ENCODE results near the gene RIN3. TPM values are rescaled to one million over a fixed set of nuclear protein-coding genes. Genes with fewer than 3 reads are reported as not detected.

The RIN3 gene
- total and polyA plus RNA-seq, 4 donors: 5.0 to 15.6 (median 9.0) TPM

- no peak overlapping the region for H3K27ac ChIP-seq (ENCODE audit: low read depth in 1 of 2, low read length in 2 of 2)
- H3K9me3 ChIP-seq (ENCODE audit: control insufficient read depth in 4 of 4, low read length in 3 of 4): no peaks in the 10 kb centered on the region
Observed at GRCh38 chr14:92564344-92565039, 50.9 kb downstream of the RIN3 start.

GRCh38 chr14:92565040-92565717, 51.6 kb downstream of the RIN3 start:
- no peak for DNase-seq (ENCODE audit: low spot score)
- no peak overlapping the region for H3K9ac ChIP-seq (ENCODE audit: low read depth in 1 of 2, low read length in 2 of 2)
- no peaks in the 10 kb centered on the region for H3K27me3 ChIP-seq (ENCODE audit: control insufficient read depth in 4 of 4, insufficient read depth in 4 of 4, low read length in 3 of 4)
- H3K4me1 ChIP-seq (ENCODE audit: control insufficient read depth in 4 of 4, insufficient read depth in 4 of 4, low read length in 3 of 4): peaks cover 0 to 3% (median 0%) of the 10 kb centered on the region in 4 donors
- no peak overlapping the region for H3K27ac ChIP-seq (ENCODE audit: low read depth in 1 of 2, low read length in 2 of 2)
- H3K36me3 ChIP-seq (ENCODE audit: control insufficient read depth in 4 of 4, insufficient read depth in 3 of 4, low read depth in 1 of 4, low read length in 3 of 4): peaks cover 0 to 26% (median 11%) of the 10 kb centered on the region in 4 donors
- H3K4me3 ChIP-seq (ENCODE audit: low read depth in 1 of 3, low read length in 3 of 3): no peak overlapping the region
- TF ChIP-seq RXRA (IDR thresholded peaks at IDR 0.05): no peak
- no peak for TF ChIP-seq FOXA2 (IDR thresholded peaks at IDR 0.05)
- TF ChIP-seq, protein P1, sequence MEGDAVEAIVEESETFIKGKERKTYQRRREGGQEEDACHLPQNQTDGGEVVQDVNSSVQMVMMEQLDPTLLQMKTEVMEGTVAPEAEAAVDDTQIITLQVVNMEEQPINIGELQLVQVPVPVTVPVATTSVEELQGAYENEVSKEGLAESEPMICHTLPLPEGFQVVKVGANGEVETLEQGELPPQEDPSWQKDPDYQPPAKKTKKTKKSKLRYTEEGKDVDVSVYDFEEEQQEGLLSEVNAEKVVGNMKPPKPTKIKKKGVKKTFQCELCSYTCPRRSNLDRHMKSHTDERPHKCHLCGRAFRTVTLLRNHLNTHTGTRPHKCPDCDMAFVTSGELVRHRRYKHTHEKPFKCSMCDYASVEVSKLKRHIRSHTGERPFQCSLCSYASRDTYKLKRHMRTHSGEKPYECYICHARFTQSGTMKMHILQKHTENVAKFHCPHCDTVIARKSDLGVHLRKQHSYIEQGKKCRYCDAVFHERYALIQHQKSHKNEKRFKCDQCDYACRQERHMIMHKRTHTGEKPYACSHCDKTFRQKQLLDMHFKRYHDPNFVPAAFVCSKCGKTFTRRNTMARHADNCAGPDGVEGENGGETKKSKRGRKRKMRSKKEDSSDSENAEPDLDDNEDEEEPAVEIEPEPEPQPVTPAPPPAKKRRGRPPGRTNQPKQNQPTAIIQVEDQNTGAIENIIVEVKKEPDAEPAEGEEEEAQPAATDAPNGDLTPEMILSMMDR (IDR thresholded peaks at IDR 0.05; ENCODE audit: low read depth, low read length, missing input control): no peak
- H3K9me3 ChIP-seq (ENCODE audit: control insufficient read depth in 4 of 4, low read length in 3 of 4): no peaks in the 10 kb centered on the region
- 86% methylated on average over 6 of the region's 6 CpGs for WGBS

More at GRCh38 chr14:92564344-92565039, 50.9 kb downstream of the RIN3 start:
- 90% methylated on average over 13 of the region's 13 CpGs for WGBS
- no peaks in the 10 kb centered on the region for H3K4me1 ChIP-seq (ENCODE audit: control insufficient read depth in 4 of 4, insufficient read depth in 4 of 4, low read length in 3 of 4)
- H3K9ac ChIP-seq (ENCODE audit: low read depth in 1 of 2, low read length in 2 of 2): no peak overlapping the region
- no peak overlapping the region for H3K4me3 ChIP-seq (ENCODE audit: low read depth in 1 of 3, low read length in 3 of 3)
- no peak for TF ChIP-seq ZBTB33 (IDR thresholded peaks at IDR 0.05)
- DNase-seq (ENCODE audit: low spot score): no peak
- no peaks in the 10 kb centered on the region for H3K27me3 ChIP-seq (ENCODE audit: control insufficient read depth in 4 of 4, insufficient read depth in 4 of 4, low read length in 3 of 4)
- peaks cover 0 to 33% (median 13%) of the 10 kb centered on the region in 4 donors for H3K36me3 ChIP-seq (ENCODE audit: control insufficient read depth in 4 of 4, insufficient read depth in 3 of 4, low read depth in 1 of 4, low read length in 3 of 4)

- no peaks in the 10 kb centered on the region for H3K27me3 ChIP-seq (ENCODE audit: control insufficient read depth in 4 of 4, insufficient read depth in 4 of 4, low read length in 3 of 4)
- no peak for DNase-seq (ENCODE audit: low spot score)
- WGBS: 96% methylated on average over 2 of the region's 2 CpGs
- peaks cover 0 to 3% (median 0%) of the 10 kb centered on the region in 4 donors for H3K4me1 ChIP-seq (ENCODE audit: control insufficient read depth in 4 of 4, insufficient read depth in 4 of 4, low read length in 3 of 4)
- H3K9ac ChIP-seq (ENCODE audit: low read depth in 1 of 2, low read length in 2 of 2): no peak overlapping the region
- TF ChIP-seq REST (IDR thresholded peaks at IDR 0.05): no peak
- H3K27ac ChIP-seq (ENCODE audit: low read depth in 1 of 2, low read length in 2 of 2): no peak overlapping the region
- H3K4me3 ChIP-seq (ENCODE audit: low read depth in 1 of 3, low read length in 3 of 3): no peak overlapping the region
- H3K9me3 ChIP-seq (ENCODE audit: control insufficient read depth in 4 of 4, low read length in 3 of 4): no peaks in the 10 kb centered on the region
- H3K36me3 ChIP-seq (ENCODE audit: control insufficient read depth in 4 of 4, insufficient read depth in 3 of 4, low read depth in 1 of 4, low read length in 3 of 4): peaks cover 0 to 23% (median 9%) of the 10 kb centered on the region in 4 donors
Observed at GRCh38 chr14:92565718-92566115, 52.1 kb downstream of the RIN3 start.

Data from liver (tissue), 9 donors.